Neural crest cell (in vitro differentiated cells): Measurements from ENCODE around the gene FRMD3. TPM values are rescaled to one million over a fixed set of nuclear protein-coding genes. Genes with fewer than 3 reads are reported as not detected.

ENCODE experiments used
- DNase-seq: peaks from one replicate; pipeline ENCODE4 v3.0.0; 2021; ENCODE audit warnings: low read depth, mixed read lengths, low spot score
- H3K27ac Mint-ChIP-seq: one replicate; pipeline ENCODE4 v1.8.0; 2021; ENCODE audit warnings: mild to moderate bottlenecking, mixed read lengths; ENCODE audit not compliant: unreplicated experiment
- H3K27me3 Mint-ChIP-seq: 2 replicates; pipeline ENCODE4 v1.8.0; 2021; ENCODE audit warnings: low read depth, mild to moderate bottlenecking, mixed read lengths
- H3K36me3 Mint-ChIP-seq: 2 replicates; pipeline ENCODE4 v1.8.0; 2021; ENCODE audit warnings: low read depth, mild to moderate bottlenecking, mixed read lengths
- H3K4me1 Mint-ChIP-seq: 2 replicates; pipeline ENCODE4 v1.8.0; 2021; ENCODE audit warnings: mixed read lengths
- H3K4me3 Mint-ChIP-seq: one replicate; pipeline ENCODE4 v1.8.0; 2021; ENCODE audit warnings: mild to moderate bottlenecking, mixed read lengths
- H3K9me3 Mint-ChIP-seq: 2 replicates; pipeline ENCODE4 v1.8.0; 2021; ENCODE audit warnings: mixed read lengths
- total RNA-seq: library from RNA; stranded (reverse); gene quantifications from 2 replicates; pipeline ENCODE4 v1.2.1, GENCODE V29; 2021
- TF ChIP-seq, protein P1 (sequence below): fragments of 200-600 bp; sonication (generic); conservative IDR thresholded peaks from 2 replicates; pipeline ENCODE4 v1.5.0; 2021; ENCODE audit warnings: antibody characterized with exemption, mild to moderate bottlenecking

Gene FRMD3
- total RNA-seq, 1 donor from 2014 or later = 2.3 TPM

DNA sequence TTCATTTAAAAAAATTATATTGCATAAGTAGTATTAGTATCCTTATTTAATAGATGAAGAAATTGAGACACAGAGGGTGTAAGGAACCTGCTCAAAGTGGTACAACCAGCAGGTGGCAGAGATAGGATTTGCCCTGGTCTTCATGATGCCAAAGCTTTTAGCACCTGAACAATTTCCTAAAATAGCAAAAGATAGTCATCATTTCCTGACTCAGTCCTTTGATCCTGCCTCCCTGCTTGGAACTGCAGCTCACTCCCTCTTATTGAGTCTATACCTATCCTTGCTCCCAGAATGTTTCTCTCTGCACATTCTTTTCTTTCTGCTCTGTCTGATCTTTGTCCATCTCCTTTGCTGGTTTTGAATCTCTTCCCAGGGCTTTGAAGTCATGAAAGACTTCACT, 155.8 kb downstream of the FRMD3 start:
- peak overlapping the region; percentile 81 for H3K27ac Mint-ChIP-seq
- peaks cover 6% of the 10 kb centered on the region for H3K36me3 Mint-ChIP-seq
- H3K27me3 Mint-ChIP-seq = no peaks in the 10 kb centered on the region
- peaks cover 12% of the 10 kb centered on the region for H3K9me3 Mint-ChIP-seq
- H3K4me3 Mint-ChIP-seq = no peak overlapping the region
- TF ChIP-seq, protein P1, sequence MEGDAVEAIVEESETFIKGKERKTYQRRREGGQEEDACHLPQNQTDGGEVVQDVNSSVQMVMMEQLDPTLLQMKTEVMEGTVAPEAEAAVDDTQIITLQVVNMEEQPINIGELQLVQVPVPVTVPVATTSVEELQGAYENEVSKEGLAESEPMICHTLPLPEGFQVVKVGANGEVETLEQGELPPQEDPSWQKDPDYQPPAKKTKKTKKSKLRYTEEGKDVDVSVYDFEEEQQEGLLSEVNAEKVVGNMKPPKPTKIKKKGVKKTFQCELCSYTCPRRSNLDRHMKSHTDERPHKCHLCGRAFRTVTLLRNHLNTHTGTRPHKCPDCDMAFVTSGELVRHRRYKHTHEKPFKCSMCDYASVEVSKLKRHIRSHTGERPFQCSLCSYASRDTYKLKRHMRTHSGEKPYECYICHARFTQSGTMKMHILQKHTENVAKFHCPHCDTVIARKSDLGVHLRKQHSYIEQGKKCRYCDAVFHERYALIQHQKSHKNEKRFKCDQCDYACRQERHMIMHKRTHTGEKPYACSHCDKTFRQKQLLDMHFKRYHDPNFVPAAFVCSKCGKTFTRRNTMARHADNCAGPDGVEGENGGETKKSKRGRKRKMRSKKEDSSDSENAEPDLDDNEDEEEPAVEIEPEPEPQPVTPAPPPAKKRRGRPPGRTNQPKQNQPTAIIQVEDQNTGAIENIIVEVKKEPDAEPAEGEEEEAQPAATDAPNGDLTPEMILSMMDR = no peak
- H3K4me1 Mint-ChIP-seq = no peaks in the 10 kb centered on the region
- DNase-seq = no peak

DNA sequence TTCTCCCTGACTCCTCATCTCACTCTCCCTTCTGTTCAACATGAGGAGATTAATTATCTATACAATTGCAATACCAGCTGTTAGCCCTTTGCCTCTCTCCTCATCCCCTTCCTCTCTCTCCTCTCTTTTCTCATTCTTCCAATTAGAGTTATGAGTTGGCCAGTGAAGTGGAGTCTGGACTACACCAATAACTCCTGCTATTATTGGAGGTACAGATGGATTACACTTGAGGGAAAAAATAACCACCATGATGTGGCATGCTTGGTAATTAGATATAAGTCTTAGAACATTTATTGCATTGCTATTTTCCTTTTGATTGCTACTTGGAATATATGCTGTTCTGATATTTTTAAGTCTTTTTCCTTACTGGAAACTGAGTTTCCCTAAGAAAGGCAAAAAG, 159.2 kb downstream of the FRMD3 start:
- Mint-ChIP-seq H3K4me3 (no peak overlapping the region), H3K9me3 (peaks cover 6% of the 10 kb centered on the region), H3K36me3 (peaks cover 6% of the 10 kb centered on the region), H3K27me3 (no peaks in the 10 kb centered on the region), H3K27ac (no peak overlapping the region), H3K4me1 (no peaks in the 10 kb centered on the region)
- no peak for DNase-seq
- TF ChIP-seq, protein P1 = no peak

DNA sequence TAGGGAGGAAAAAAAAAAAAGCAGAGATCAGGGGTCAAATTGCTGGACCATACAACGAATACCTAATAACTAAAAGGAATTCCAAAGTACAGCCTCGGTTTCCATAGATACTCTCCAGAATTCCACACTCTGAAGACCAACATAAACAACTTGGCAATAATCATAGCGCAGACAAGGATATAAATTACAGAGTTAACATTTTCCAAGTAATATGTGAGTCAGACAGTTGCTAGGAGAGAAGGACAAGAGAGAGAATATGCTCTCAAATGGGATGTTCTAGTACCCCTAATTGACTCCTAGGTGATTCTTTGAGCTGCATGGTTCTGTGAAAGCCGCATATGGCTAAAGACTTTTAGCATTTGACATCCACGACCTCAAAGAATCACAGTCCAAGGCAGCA, 165.2 kb downstream of the FRMD3 start:
- Mint-ChIP-seq H3K27ac (no peak overlapping the region), H3K4me1 (peaks cover 19% of the 10 kb centered on the region), H3K27me3 (no peaks in the 10 kb centered on the region), H3K36me3 (no peaks in the 10 kb centered on the region), H3K4me3 (no peak overlapping the region), H3K9me3 (no peaks in the 10 kb centered on the region)
- TF ChIP-seq, protein P1 = no peak
- no peak for DNase-seq

DNA sequence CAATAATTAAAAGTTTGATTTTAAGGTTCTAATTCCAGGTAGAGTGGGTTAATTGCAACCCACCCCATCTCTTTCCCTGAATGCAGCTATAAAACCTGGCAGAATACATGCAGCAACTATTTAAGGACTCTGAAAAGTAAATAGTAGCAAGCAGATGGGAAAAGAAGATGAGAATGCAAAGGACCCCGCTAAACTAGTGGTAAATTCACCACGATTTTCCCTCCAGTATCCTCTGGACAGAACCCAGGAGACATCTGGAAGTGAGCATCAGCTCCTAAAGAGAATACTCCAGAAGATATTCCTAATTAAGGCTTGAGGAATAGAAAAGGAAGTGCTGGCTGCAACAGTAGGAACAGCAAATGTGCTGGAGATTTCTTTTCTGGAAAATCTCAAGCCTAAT, 170.9 kb downstream of the FRMD3 start:
- Mint-ChIP-seq H3K4me1 (peaks cover 9% of the 10 kb centered on the region), H3K4me3 (no peak overlapping the region), H3K36me3 (peaks cover 3% of the 10 kb centered on the region), H3K27me3 (no peaks in the 10 kb centered on the region), H3K9me3 (peaks cover 3% of the 10 kb centered on the region), H3K27ac (no peak overlapping the region)
- DNase-seq = no peak
- TF ChIP-seq, protein P1 = no peak

DNA sequence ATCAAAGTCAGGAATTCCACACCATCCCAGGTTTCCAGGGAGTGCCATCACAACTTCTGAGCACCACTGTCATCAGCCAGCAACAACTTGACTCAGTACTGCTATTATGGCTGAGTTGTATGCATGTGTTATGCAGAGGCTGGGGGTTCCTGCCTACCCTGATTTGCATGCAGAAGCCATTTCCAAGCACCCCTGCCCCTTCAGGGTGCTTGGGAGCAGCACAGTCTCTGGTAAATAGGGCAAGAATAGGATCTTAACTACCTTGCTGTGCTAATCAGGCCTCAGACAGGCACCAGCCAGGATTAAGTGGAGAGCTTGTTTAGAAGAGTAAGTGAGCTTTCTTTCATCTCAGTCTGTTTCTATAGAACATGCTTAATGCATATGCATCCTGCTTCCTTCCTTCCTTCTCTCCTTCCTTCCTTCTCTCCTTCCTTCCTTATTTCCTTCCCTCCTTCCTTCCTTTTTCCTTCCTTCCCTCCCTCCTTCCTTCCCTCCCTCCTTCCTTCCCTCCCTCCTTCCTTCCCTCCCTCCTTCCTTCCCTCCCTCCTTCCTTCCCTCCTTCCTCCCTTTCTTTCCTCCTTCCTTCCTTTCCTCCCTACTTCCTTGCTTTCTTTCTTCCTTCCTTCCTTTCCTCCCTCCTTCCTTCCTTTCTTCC, 175.7 kb downstream of the FRMD3 start:
- Mint-ChIP-seq H3K27me3 (no peaks in the 10 kb centered on the region), H3K27ac (no peak overlapping the region), H3K36me3 (peaks cover 3% of the 10 kb centered on the region), H3K4me3 (no peak overlapping the region), H3K4me1 (no peaks in the 10 kb centered on the region), H3K9me3 (peaks cover 7% of the 10 kb centered on the region)
- TF ChIP-seq, protein P1 = no peak
- no peak for DNase-seq
